ENCODE measurements around the gene CXCL6.

The CXCL6 gene

GRCh38 chr4:73855406-73855805 lies 18.9 kb downstream of the CXCL6 start:
- H3K23ac ChIP-seq (ENCODE audit: low read length): no peak overlapping the region
- no peaks in the 10 kb centered on the region for H3K79me2 ChIP-seq (ENCODE audit: control insufficient read depth, insufficient read depth, low read length)
- H3K27ac ChIP-seq (ENCODE audit: low read depth, low read length): no peak overlapping the region
- H3K4me1 ChIP-seq (ENCODE audit: control insufficient read depth, low read depth, low read length): no peaks in the 10 kb centered on the region
- no peak overlapping the region for H2BK120ac ChIP-seq (ENCODE audit: low read depth, low read length)
- H2AK5ac ChIP-seq (ENCODE audit: low read length): no peak overlapping the region
- no peaks in the 10 kb centered on the region for H3K36me3 ChIP-seq (ENCODE audit: control insufficient read depth, insufficient read depth, low read length)
- H3K79me1 ChIP-seq (ENCODE audit: low read length): no peaks in the 10 kb centered on the region
- H4K5ac ChIP-seq (ENCODE audit: low read length): no peak overlapping the region
- H2BK15ac ChIP-seq (replicated peaks; ENCODE audit: low read depth): no peak overlapping the region
- no peak overlapping the region for H3K4me3 ChIP-seq (ENCODE audit: low read length)
- no peak overlapping the region for H3K9ac ChIP-seq (ENCODE audit: low read length)
- H3K4ac ChIP-seq (ENCODE audit: low read depth, low read length): no peak overlapping the region
- no peaks in the 10 kb centered on the region for H3K27me3 ChIP-seq (ENCODE audit: insufficient read depth, low read length, poor library complexity)
- peak; percentile 43 for DNase-seq
- no CpG with 5 or more reads among the region's 4 CpGs for WGBS (ENCODE audit: extremely low coverage, insufficient coverage, low lambda C conversion rate)
- H4K8ac ChIP-seq (ENCODE audit: low read depth, low read length): no peak overlapping the region
- H2BK5ac ChIP-seq (ENCODE audit: low read length): no peak overlapping the region
- no peak overlapping the region for H3K4me2 ChIP-seq (ENCODE audit: low read length)
- H3K18ac ChIP-seq (ENCODE audit: low read length): no peak overlapping the region
- H3K56ac ChIP-seq (ENCODE audit: low read length): no peak overlapping the region

GRCh38 chr4:73856518-73856917 lies 20.0 kb downstream of the CXCL6 start:
- DNase-seq: no peak
- no peak overlapping the region for H3K56ac ChIP-seq (ENCODE audit: low read length)
- no peak overlapping the region for H2BK120ac ChIP-seq (ENCODE audit: low read depth, low read length)
- H2BK15ac ChIP-seq (replicated peaks; ENCODE audit: low read depth): no peak overlapping the region
- H3K18ac ChIP-seq (ENCODE audit: low read length): no peak overlapping the region
- H2BK5ac ChIP-seq (ENCODE audit: low read length): no peak overlapping the region
- H3K4me2 ChIP-seq (ENCODE audit: low read length): no peak overlapping the region
- H4K5ac ChIP-seq (ENCODE audit: low read length): no peak overlapping the region
- no peaks in the 10 kb centered on the region for H3K79me2 ChIP-seq (ENCODE audit: control insufficient read depth, insufficient read depth, low read length)
- no peak overlapping the region for H3K4ac ChIP-seq (ENCODE audit: low read depth, low read length)
- H2AK5ac ChIP-seq (ENCODE audit: low read length): no peak overlapping the region
- H4K8ac ChIP-seq (ENCODE audit: low read depth, low read length): no peak overlapping the region
- H3K4me1 ChIP-seq (ENCODE audit: control insufficient read depth, low read depth, low read length): no peaks in the 10 kb centered on the region
- H3K79me1 ChIP-seq (ENCODE audit: low read length): no peaks in the 10 kb centered on the region
- H3K27ac ChIP-seq (ENCODE audit: low read depth, low read length): no peak overlapping the region
- H3K27me3 ChIP-seq (ENCODE audit: insufficient read depth, low read length, poor library complexity): no peaks in the 10 kb centered on the region
- H3K36me3 ChIP-seq (ENCODE audit: control insufficient read depth, insufficient read depth, low read length): no peaks in the 10 kb centered on the region
- no peak overlapping the region for H3K4me3 ChIP-seq (ENCODE audit: low read length)
- H3K23ac ChIP-seq (ENCODE audit: low read length): no peak overlapping the region
- H3K9ac ChIP-seq (ENCODE audit: low read length): no peak overlapping the region

GRCh38 chr4:73859614-73860088 lies 23.2 kb downstream of the CXCL6 start:
- no peak overlapping the region for H2BK120ac ChIP-seq (ENCODE audit: low read depth, low read length)
- H3K4me1 ChIP-seq (ENCODE audit: control insufficient read depth, low read depth, low read length): no peaks in the 10 kb centered on the region
- H3K27me3 ChIP-seq (ENCODE audit: insufficient read depth, low read length, poor library complexity): no peaks in the 10 kb centered on the region
- no peak overlapping the region for H2BK15ac ChIP-seq (replicated peaks; ENCODE audit: low read depth)
- no peaks in the 10 kb centered on the region for H3K36me3 ChIP-seq (ENCODE audit: control insufficient read depth, insufficient read depth, low read length)
- no peak overlapping the region for H3K27ac ChIP-seq (ENCODE audit: low read depth, low read length)
- no peak overlapping the region for H4K8ac ChIP-seq (ENCODE audit: low read depth, low read length)
- H3K4me3 ChIP-seq (ENCODE audit: low read length): no peak overlapping the region
- no peak overlapping the region for H4K5ac ChIP-seq (ENCODE audit: low read length)
- no peaks in the 10 kb centered on the region for H3K79me2 ChIP-seq (ENCODE audit: control insufficient read depth, insufficient read depth, low read length)
- H3K4ac ChIP-seq (ENCODE audit: low read depth, low read length): no peak overlapping the region
- no peak for DNase-seq
- H2AK5ac ChIP-seq (ENCODE audit: low read length): no peak overlapping the region
- no peak overlapping the region for H3K9ac ChIP-seq (ENCODE audit: low read length)
- no peak overlapping the region for H2BK5ac ChIP-seq (ENCODE audit: low read length)
- no peaks in the 10 kb centered on the region for H3K79me1 ChIP-seq (ENCODE audit: low read length)
- no peak overlapping the region for H3K18ac ChIP-seq (ENCODE audit: low read length)
- H3K4me2 ChIP-seq (ENCODE audit: low read length): no peak overlapping the region
- H3K23ac ChIP-seq (ENCODE audit: low read length): no peak overlapping the region
- no peak overlapping the region for H3K56ac ChIP-seq (ENCODE audit: low read length)

GRCh38 chr4:73860181-73860580 lies 23.7 kb downstream of the CXCL6 start:
- Histone ChIP-seq H3K36me3 (ENCODE audit: control insufficient read depth, insufficient read depth, low read length) (no peaks in the 10 kb centered on the region), H3K9ac (ENCODE audit: low read length) (no peak overlapping the region), H3K4me3 (ENCODE audit: low read length) (no peak overlapping the region), H2BK5ac (ENCODE audit: low read length) (no peak overlapping the region), H2BK120ac (ENCODE audit: low read depth, low read length) (no peak overlapping the region), H3K27ac (ENCODE audit: low read depth, low read length) (no peak overlapping the region), H3K4ac (ENCODE audit: low read depth, low read length) (no peak overlapping the region), H4K5ac (ENCODE audit: low read length) (no peak overlapping the region), H3K23ac (ENCODE audit: low read length) (no peak overlapping the region), H3K4me1 (ENCODE audit: control insufficient read depth, low read depth, low read length) (no peaks in the 10 kb centered on the region), H2AK5ac (ENCODE audit: low read length) (no peak overlapping the region), H3K4me2 (ENCODE audit: low read length) (no peak overlapping the region), H3K18ac (ENCODE audit: low read length) (no peak overlapping the region), H2BK15ac (replicated peaks; ENCODE audit: low read depth) (no peak overlapping the region), H4K8ac (ENCODE audit: low read depth, low read length) (no peak overlapping the region), H3K27me3 (ENCODE audit: insufficient read depth, low read length, poor library complexity) (no peaks in the 10 kb centered on the region), H3K79me2 (ENCODE audit: control insufficient read depth, insufficient read depth, low read length) (no peaks in the 10 kb centered on the region), H3K79me1 (ENCODE audit: low read length) (no peaks in the 10 kb centered on the region), H3K56ac (ENCODE audit: low read length) (no peak overlapping the region)
- WGBS (ENCODE audit: extremely low coverage, insufficient coverage, low lambda C conversion rate): no CpG with 5 or more reads among the region's 4 CpGs
- no peak for DNase-seq

GRCh38 chr4:73860917-73861316 lies 24.4 kb downstream of the CXCL6 start:
- Histone ChIP-seq H3K79me1 (ENCODE audit: low read length) (no peaks in the 10 kb centered on the region), H3K9ac (ENCODE audit: low read length) (no peak overlapping the region), H2BK120ac (ENCODE audit: low read depth, low read length) (no peak overlapping the region), H3K56ac (ENCODE audit: low read length) (no peak overlapping the region), H3K4me1 (ENCODE audit: control insufficient read depth, low read depth, low read length) (no peaks in the 10 kb centered on the region), H3K18ac (ENCODE audit: low read length) (no peak overlapping the region), H3K23ac (ENCODE audit: low read length) (no peak overlapping the region), H4K5ac (ENCODE audit: low read length) (no peak overlapping the region), H3K79me2 (ENCODE audit: control insufficient read depth, insufficient read depth, low read length) (no peaks in the 10 kb centered on the region), H2AK5ac (ENCODE audit: low read length) (no peak overlapping the region), H3K4me2 (ENCODE audit: low read length) (no peak overlapping the region), H2BK15ac (replicated peaks; ENCODE audit: low read depth) (no peak overlapping the region), H3K27me3 (ENCODE audit: insufficient read depth, low read length, poor library complexity) (no peaks in the 10 kb centered on the region), H3K36me3 (ENCODE audit: control insufficient read depth, insufficient read depth, low read length) (no peaks in the 10 kb centered on the region), H4K8ac (ENCODE audit: low read depth, low read length) (no peak overlapping the region), H3K4me3 (ENCODE audit: low read length) (no peak overlapping the region), H2BK5ac (ENCODE audit: low read length) (no peak overlapping the region), H3K27ac (ENCODE audit: low read depth, low read length) (no peak overlapping the region), H3K4ac (ENCODE audit: low read depth, low read length) (no peak overlapping the region)
- DNase-seq: no peak
- no CpG with 5 or more reads among the region's 3 CpGs for WGBS (ENCODE audit: extremely low coverage, insufficient coverage, low lambda C conversion rate)

GRCh38 chr4:73862322-73862721 lies 25.8 kb downstream of the CXCL6 start:
- no peak overlapping the region for H3K23ac ChIP-seq (ENCODE audit: low read length)
- H3K27me3 ChIP-seq (ENCODE audit: insufficient read depth, low read length, poor library complexity): no peaks in the 10 kb centered on the region
- H3K9ac ChIP-seq (ENCODE audit: low read length): no peak overlapping the region
- no peak overlapping the region for H3K4me2 ChIP-seq (ENCODE audit: low read length)
- no peaks in the 10 kb centered on the region for H3K79me2 ChIP-seq (ENCODE audit: control insufficient read depth, insufficient read depth, low read length)
- H2AK5ac ChIP-seq (ENCODE audit: low read length): no peak overlapping the region
- no peak overlapping the region for H2BK15ac ChIP-seq (replicated peaks; ENCODE audit: low read depth)
- no peaks in the 10 kb centered on the region for H3K36me3 ChIP-seq (ENCODE audit: control insufficient read depth, insufficient read depth, low read length)
- no peak overlapping the region for H3K27ac ChIP-seq (ENCODE audit: low read depth, low read length)
- no peaks in the 10 kb centered on the region for H3K4me1 ChIP-seq (ENCODE audit: control insufficient read depth, low read depth, low read length)
- H3K56ac ChIP-seq (ENCODE audit: low read length): no peak overlapping the region
- no peak for DNase-seq
- no peak overlapping the region for H2BK120ac ChIP-seq (ENCODE audit: low read depth, low read length)
- H4K5ac ChIP-seq (ENCODE audit: low read length): no peak overlapping the region
- H3K18ac ChIP-seq (ENCODE audit: low read length): no peak overlapping the region
- no peak overlapping the region for H2BK5ac ChIP-seq (ENCODE audit: low read length)
- no peak overlapping the region for H4K8ac ChIP-seq (ENCODE audit: low read depth, low read length)
- no peak overlapping the region for H3K4me3 ChIP-seq (ENCODE audit: low read length)
- H3K79me1 ChIP-seq (ENCODE audit: low read length): no peaks in the 10 kb centered on the region
- no CpG with 5 or more reads among the region's 1 CpG for WGBS (ENCODE audit: extremely low coverage, insufficient coverage, low lambda C conversion rate)
- H3K4ac ChIP-seq (ENCODE audit: low read depth, low read length): no peak overlapping the region

Measured in mesendoderm (in vitro differentiated cells).